HEK293 (cell line): Measurements from ENCODE around the gene GANAB.

ENCODE experiments used
- MEIS1 ChIP-seq: sonication (generic); formaldehyde crosslinking; IDR thresholded peaks from 2 replicates; pipeline ENCODE4 v1.8.1; 2022; ENCODE audit warnings: missing genetic modification reagents, mild to moderate bottlenecking, borderline replicate concordance
- RBAK ChIP-seq: fragments of 450-650 bp; formaldehyde crosslinking; IDR thresholded peaks from 2 replicates; pipeline ENCODE4 v1.5.1; 2016; ENCODE audit warnings: missing biosample characterization, missing genetic modification characterization
- TCF7L2 ChIP-seq: IDR thresholded peaks from 2 replicates; pipeline ENCODE4 v1.6.1; 2011; ENCODE audit warnings: low read depth, mild to moderate bottlenecking, inconsistent platforms, low read length, moderate library complexity, borderline replicate concordance
- ZNF174 ChIP-seq: fragments of 450-650 bp; formaldehyde crosslinking; IDR thresholded peaks from 2 replicates; pipeline ENCODE4 v1.5.0; 2017; ENCODE audit warnings: missing biosample characterization, mild to moderate bottlenecking, missing genetic modification characterization
- ZNF423 ChIP-seq: fragments of 450-650 bp; formaldehyde crosslinking; IDR thresholded peaks from 2 replicates; pipeline ENCODE4 v1.5.1; 2016; ENCODE audit warnings: missing biosample characterization, missing genetic modification characterization
- ZNF555 ChIP-seq: fragments of 450-650 bp; formaldehyde crosslinking; conservative IDR thresholded peaks from 2 replicates; pipeline ENCODE4 v1.5.1; 2017; ENCODE audit warnings: missing biosample characterization, mild to moderate bottlenecking, missing genetic modification characterization, inconsistent platforms
- ZNF558 ChIP-seq: fragments of 450-650 bp; formaldehyde crosslinking; IDR thresholded peaks from 2 replicates; pipeline ENCODE4 v1.5.1; 2016; ENCODE audit warnings: missing biosample characterization, missing genetic modification characterization
- ZNF571 ChIP-seq: fragments of 450-650 bp; formaldehyde crosslinking; IDR thresholded peaks from 2 replicates; pipeline ENCODE4 v1.5.0; 2017; ENCODE audit warnings: missing biosample characterization, missing genetic modification characterization
- ZNF670 ChIP-seq: fragments of 450-650 bp; formaldehyde crosslinking; IDR thresholded peaks from 2 replicates; pipeline ENCODE4 v1.5.1; 2016; ENCODE audit warnings: missing biosample characterization, missing genetic modification characterization, low read depth
- ZNF785 ChIP-seq: fragments of 450-650 bp; formaldehyde crosslinking; IDR thresholded peaks from 2 replicates; pipeline ENCODE4 v1.5.1; 2016; ENCODE audit warnings: missing biosample characterization, missing genetic modification characterization
- TF ChIP-seq, protein P1 (sequence below): fragments of 450-650 bp; formaldehyde crosslinking; IDR thresholded peaks from 2 replicates; pipeline ENCODE4 v1.5.1; 2017; ENCODE audit warnings: missing biosample characterization, mild to moderate bottlenecking, missing genetic modification characterization, moderate library complexity
- TF ChIP-seq, protein P2 (sequence below): fragments of 450-650 bp; formaldehyde crosslinking; IDR thresholded peaks from 2 replicates; pipeline ENCODE4 v1.5.1; 2016; ENCODE audit warnings: missing biosample characterization, missing genetic modification characterization
- TF ChIP-seq, protein P3 (sequence below): fragments of 450-650 bp; formaldehyde crosslinking; IDR thresholded peaks from 2 replicates; pipeline ENCODE4; 2016; ENCODE audit warnings: missing biosample characterization, missing genetic modification characterization

DNA sequence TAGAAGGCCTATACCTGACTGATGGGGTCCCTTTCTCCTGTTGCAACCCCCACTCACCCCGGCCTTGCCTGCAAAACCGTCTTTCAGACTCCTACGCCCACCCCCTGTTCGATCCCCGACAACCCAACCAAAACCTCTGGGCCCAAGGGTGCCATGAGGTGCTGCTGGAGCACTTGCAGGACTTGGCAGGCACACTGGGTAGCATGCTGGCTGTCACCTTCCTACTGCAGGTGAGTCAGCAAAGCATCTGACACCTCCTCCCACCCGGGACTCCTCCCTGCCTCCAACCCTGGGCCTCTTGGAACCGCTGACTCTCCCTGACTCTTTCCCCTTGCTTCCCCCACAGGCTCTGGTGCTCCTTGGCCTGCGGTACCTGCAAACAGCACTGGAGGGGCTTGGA is 32.1 kb downstream of the GANAB start:
- TF ChIP-seq MEIS1 (CRISPR knock-in tag), result no peak
- TF ChIP-seq TCF7L2, result no peak
- no peak for TF ChIP-seq ZNF571 (tag by site-specific recombination)
- no peak for TF ChIP-seq ZNF785
- TF ChIP-seq RBAK (tag by site-specific recombination), result no peak
- TF ChIP-seq, protein P1, sequence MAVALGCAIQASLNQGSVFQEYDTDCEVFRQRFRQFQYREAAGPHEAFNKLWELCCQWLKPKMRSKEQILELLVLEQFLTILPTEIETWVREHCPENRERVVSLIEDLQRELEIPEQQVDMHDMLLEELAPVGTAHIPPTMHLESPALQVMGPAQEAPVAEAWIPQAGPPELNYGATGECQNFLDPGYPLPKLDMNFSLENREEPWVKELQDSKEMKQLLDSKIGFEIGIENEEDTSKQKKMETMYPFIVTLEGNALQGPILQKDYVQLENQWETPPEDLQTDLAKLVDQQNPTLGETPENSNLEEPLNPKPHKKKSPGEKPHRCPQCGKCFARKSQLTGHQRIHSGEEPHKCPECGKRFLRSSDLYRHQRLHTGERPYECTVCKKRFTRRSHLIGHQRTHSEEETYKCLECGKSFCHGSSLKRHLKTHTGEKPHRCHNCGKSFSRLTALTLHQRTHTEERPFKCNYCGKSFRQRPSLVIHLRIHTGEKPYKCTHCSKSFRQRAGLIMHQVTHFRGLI (tag by site-specific recombination), result no peak
- TF ChIP-seq, protein P2, sequence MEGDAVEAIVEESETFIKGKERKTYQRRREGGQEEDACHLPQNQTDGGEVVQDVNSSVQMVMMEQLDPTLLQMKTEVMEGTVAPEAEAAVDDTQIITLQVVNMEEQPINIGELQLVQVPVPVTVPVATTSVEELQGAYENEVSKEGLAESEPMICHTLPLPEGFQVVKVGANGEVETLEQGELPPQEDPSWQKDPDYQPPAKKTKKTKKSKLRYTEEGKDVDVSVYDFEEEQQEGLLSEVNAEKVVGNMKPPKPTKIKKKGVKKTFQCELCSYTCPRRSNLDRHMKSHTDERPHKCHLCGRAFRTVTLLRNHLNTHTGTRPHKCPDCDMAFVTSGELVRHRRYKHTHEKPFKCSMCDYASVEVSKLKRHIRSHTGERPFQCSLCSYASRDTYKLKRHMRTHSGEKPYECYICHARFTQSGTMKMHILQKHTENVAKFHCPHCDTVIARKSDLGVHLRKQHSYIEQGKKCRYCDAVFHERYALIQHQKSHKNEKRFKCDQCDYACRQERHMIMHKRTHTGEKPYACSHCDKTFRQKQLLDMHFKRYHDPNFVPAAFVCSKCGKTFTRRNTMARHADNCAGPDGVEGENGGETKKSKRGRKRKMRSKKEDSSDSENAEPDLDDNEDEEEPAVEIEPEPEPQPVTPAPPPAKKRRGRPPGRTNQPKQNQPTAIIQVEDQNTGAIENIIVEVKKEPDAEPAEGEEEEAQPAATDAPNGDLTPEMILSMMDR (tag by site-specific recombination), result no peak
- TF ChIP-seq ZNF555 (tag by site-specific recombination), result no peak
- TF ChIP-seq ZNF670, result no peak
- no peak for TF ChIP-seq ZNF423 (tag by site-specific recombination)
- no peak for TF ChIP-seq ZNF558 (tag by site-specific recombination)
- TF ChIP-seq, protein P3, sequence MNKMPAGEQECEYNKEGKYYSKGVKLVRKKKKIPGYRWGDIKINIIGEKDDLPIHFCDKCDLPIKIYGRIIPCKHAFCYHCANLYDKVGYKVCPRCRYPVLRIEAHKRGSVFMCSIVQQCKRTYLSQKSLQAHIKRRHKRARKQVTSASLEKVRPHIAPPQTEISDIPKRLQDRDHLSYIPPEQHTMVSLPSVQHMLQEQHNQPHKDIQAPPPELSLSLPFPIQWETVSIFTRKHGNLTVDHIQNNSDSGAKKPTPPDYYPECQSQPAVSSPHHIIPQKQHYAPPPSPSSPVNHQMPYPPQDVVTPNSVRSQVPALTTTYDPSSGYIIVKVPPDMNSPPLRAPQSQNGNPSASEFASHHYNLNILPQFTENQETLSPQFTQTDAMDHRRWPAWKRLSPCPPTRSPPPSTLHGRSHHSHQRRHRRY (tag by site-specific recombination), result no peak
- no peak for TF ChIP-seq ZNF174 (tag by site-specific recombination)
